RWPE2 (cell line): Measurements from ENCODE around the gene SNRPA1.
A peak's percentile ranks its signal among the peaks of the same experiment; 100 is the strongest.

Source experiments
- ATAC-seq: fragments of 200-7000 bp; cut with Tn5 transposase; 3 replicates; pipeline ENCODE4 v1.9.1; 2021; ENCODE audit warnings: low read depth
- DNase-seq: peaks from one replicate; pipeline ENCODE4 v3.0.0-alpha.2; 2020; ENCODE audit warnings: low spot score
- H3K27ac ChIP-seq: fragments of 450-650 bp; 2 replicates; pipeline ENCODE4 v1.5.1; 2017; ENCODE audit warnings: mild to moderate bottlenecking; ENCODE audit not compliant: poor library complexity, severe bottlenecking
- H3K27me3 ChIP-seq: fragments of 250-450 bp; sonication (Bioruptor Pico); 2 replicates; pipeline ENCODE4 v1.5.1; 2021; ENCODE audit warnings: mild to moderate bottlenecking, moderate library complexity; ENCODE audit not compliant: insufficient read depth, poor library complexity, severe bottlenecking
- H3K36me3 ChIP-seq: fragments of 250-450 bp; sonication (Bioruptor Pico); 2 replicates; pipeline ENCODE4 v1.5.1; 2020; ENCODE audit warnings: low read depth, mild to moderate bottlenecking, moderate library complexity
- H3K4me1 ChIP-seq: fragments of 250-450 bp; sonication (Bioruptor Pico); 2 replicates; pipeline ENCODE4 v1.5.1; 2021; ENCODE audit warnings: mild to moderate bottlenecking, moderate library complexity; ENCODE audit not compliant: insufficient read depth, poor library complexity, severe bottlenecking
- H3K4me3 ChIP-seq: fragments of 250-450 bp; sonication (Bioruptor Pico); 2 replicates; pipeline ENCODE4 v1.5.1; 2021; ENCODE audit warnings: mild to moderate bottlenecking, moderate library complexity; ENCODE audit not compliant: severe bottlenecking
- H3K9me3 ChIP-seq: fragments of 250-450 bp; sonication (Bioruptor Pico); 2 replicates; pipeline ENCODE4 v1.5.1; 2021; ENCODE audit warnings: mild to moderate bottlenecking, moderate library complexity; ENCODE audit not compliant: severe bottlenecking
- CTCF ChIP-seq: fragments of 450-650 bp; IDR thresholded peaks from one replicate; pipeline ENCODE4 v1.5.1; 2017; ENCODE audit warnings: mild to moderate bottlenecking, moderate library complexity; ENCODE audit not compliant: poor library complexity, severe bottlenecking

SNRPA1 gene

GRCh38 chr15:101267320-101268104 lies 27.5 kb downstream of the SNRPA1 start:
- Histone ChIP-seq H3K9me3 (no peaks in the 10 kb centered on the region), H3K4me1 (no peaks in the 10 kb centered on the region), H3K4me3 (no peak overlapping the region), H3K27me3 (no peaks in the 10 kb centered on the region), H3K27ac (no peak overlapping the region), H3K36me3 (peaks cover 28% of the 10 kb centered on the region)
- no peak for DNase-seq
- no peak for TF ChIP-seq CTCF
- ATAC-seq = peak; percentile 40

GRCh38 chr15:101266787-101267186 lies 28.3 kb downstream of the SNRPA1 start:
- no peak overlapping the region for H3K4me3 ChIP-seq
- DNase-seq (no peak), ATAC-seq (no peak)

GRCh38 chr15:101266034-101266433 lies 29.0 kb downstream of the SNRPA1 start:
- H3K27me3 ChIP-seq = no peaks in the 10 kb centered on the region
- no peak for ATAC-seq
- H3K36me3 ChIP-seq = peaks cover 13% of the 10 kb centered on the region
- TF ChIP-seq CTCF = no peak
- H3K4me3 ChIP-seq = no peak overlapping the region
- H3K27ac ChIP-seq = no peak overlapping the region
- H3K9me3 ChIP-seq = no peaks in the 10 kb centered on the region
- no peak for DNase-seq
- no peaks in the 10 kb centered on the region for H3K4me1 ChIP-seq

More at GRCh38 chr15:101266787-101267186, 28.3 kb downstream of the SNRPA1 start:
- Histone ChIP-seq H3K27me3 (no peaks in the 10 kb centered on the region), H3K36me3 (peaks cover 21% of the 10 kb centered on the region), H3K9me3 (no peaks in the 10 kb centered on the region), H3K4me1 (no peaks in the 10 kb centered on the region), H3K27ac (no peak overlapping the region)
- no peak for TF ChIP-seq CTCF

- no peak overlapping the region for H3K27ac ChIP-seq
- H3K36me3 ChIP-seq = peaks cover 4% of the 10 kb centered on the region; the same call in 1 of the 2 replicates
- H3K4me1 ChIP-seq = no peaks in the 10 kb centered on the region
- TF ChIP-seq CTCF = no peak
- no peak for ATAC-seq
- H3K4me3 ChIP-seq = no peak overlapping the region
- DNase-seq = no peak
- no peaks in the 10 kb centered on the region for H3K9me3 ChIP-seq
- H3K27me3 ChIP-seq = no peaks in the 10 kb centered on the region
These were observed 30.0 kb downstream of the SNRPA1 start for GRCh38 chr15:101264911-101265641.
